ENCODE data around the gene CNGA4. TPM values are rescaled to one million over a fixed set of nuclear protein-coding genes. Genes with fewer than 3 reads are reported as not detected.

CNGA4 gene
- total RNA-seq, 1 experiment from 2014 or later: 0.27 TPM

DNA sequence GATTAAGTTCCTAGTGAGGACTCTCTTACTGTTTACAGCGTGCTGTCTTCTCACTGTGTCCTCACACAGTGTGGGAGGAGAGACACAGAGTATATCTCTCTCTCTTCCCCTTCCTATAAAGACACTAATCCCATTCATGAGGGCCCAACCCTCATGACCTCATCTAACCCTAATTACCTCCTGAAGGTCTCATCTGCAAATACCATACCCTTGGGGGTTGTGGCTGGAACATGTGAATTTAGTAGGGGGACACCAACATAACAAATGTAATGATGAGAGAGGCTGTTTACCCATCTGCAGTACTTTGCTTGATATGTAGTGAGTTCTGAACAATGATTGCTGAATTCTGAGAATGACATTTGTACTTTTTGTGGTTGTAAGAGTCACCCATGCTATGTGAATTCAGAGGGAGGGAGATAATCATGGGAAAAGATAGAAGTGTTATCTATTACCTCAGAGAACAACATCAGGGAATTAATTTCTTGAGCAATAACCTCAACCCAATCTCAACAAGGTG, 44.8 kb upstream of the CNGA4 start:
- no peak for ATAC-seq
- CTCF ChIA-PET: no interaction called here
- BruUV-seq (replicated peaks): no TSS peak

More for the DNA sequence above, 44.8 kb upstream of the CNGA4 start:
- RAD21 ChIA-PET (ENCODE audit: low non-redundant PET in 1 of 2, low total read pairs in 2 of 2, uncharacterized antibody in 2 of 2, unreplicated experiment in 2 of 2): no interaction called here
- H3K9ac ChIP-seq (ENCODE audit: low read length): no peak overlapping the region
- no peaks in the 10 kb centered on the region for H3K36me3 ChIP-seq (ENCODE audit: control insufficient read depth in 1 of 2, insufficient read depth in 2 of 2, low read length in 2 of 2)
- no peak overlapping the region for H3K4me2 ChIP-seq (ENCODE audit: low read length)
- POLR2A ChIA-PET: no interaction called here
- no peaks in the 10 kb centered on the region for H3K79me2 ChIP-seq (ENCODE audit: insufficient read depth, low read length)
- TF ChIP-seq SIN3A (IDR thresholded peaks at IDR 0.05; ENCODE audit: low read depth) (no peak), ELF1 (IDR thresholded peaks at IDR 0.05; ENCODE audit: borderline replicate concordance, low read depth) (no peak), EGR1 (IDR thresholded peaks at IDR 0.05; ENCODE audit: low read depth) (no peak), SP1 (IDR thresholded peaks at IDR 0.05; ENCODE audit: low read depth) (no peak), ZFX (IDR thresholded peaks at IDR 0.05) (no peak), JUND (IDR thresholded peaks at IDR 0.05) (no peak), EZH2phosphoT487 (IDR thresholded peaks at IDR 0.05; ENCODE audit: borderline replicate concordance) (no peak), CBX3 (IDR thresholded peaks at IDR 0.05; ENCODE audit: low read depth) (no peak), EZH2 (IDR thresholded peaks at IDR 0.05) (no peak)
- TF ChIP-seq, protein P1, sequence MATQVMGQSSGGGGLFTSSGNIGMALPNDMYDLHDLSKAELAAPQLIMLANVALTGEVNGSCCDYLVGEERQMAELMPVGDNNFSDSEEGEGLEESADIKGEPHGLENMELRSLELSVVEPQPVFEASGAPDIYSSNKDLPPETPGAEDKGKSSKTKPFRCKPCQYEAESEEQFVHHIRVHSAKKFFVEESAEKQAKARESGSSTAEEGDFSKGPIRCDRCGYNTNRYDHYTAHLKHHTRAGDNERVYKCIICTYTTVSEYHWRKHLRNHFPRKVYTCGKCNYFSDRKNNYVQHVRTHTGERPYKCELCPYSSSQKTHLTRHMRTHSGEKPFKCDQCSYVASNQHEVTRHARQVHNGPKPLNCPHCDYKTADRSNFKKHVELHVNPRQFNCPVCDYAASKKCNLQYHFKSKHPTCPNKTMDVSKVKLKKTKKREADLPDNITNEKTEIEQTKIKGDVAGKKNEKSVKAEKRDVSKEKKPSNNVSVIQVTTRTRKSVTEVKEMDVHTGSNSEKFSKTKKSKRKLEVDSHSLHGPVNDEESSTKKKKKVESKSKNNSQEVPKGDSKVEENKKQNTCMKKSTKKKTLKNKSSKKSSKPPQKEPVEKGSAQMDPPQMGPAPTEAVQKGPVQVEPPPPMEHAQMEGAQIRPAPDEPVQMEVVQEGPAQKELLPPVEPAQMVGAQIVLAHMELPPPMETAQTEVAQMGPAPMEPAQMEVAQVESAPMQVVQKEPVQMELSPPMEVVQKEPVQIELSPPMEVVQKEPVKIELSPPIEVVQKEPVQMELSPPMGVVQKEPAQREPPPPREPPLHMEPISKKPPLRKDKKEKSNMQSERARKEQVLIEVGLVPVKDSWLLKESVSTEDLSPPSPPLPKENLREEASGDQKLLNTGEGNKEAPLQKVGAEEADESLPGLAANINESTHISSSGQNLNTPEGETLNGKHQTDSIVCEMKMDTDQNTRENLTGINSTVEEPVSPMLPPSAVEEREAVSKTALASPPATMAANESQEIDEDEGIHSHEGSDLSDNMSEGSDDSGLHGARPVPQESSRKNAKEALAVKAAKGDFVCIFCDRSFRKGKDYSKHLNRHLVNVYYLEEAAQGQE (IDR thresholded peaks at IDR 0.05; ENCODE audit: low read depth): no peak
- H4K20me1 ChIP-seq (ENCODE audit: insufficient read depth): no peaks in the 10 kb centered on the region
- H3K27ac ChIP-seq (ENCODE audit: low read depth, low read length): no peak overlapping the region
- no peaks in the 10 kb centered on the region for H3K9me3 ChIP-seq (ENCODE audit: control insufficient read depth in 1 of 2, insufficient read depth in 1 of 2, low read depth in 1 of 2, low read length in 2 of 2)
- H3K9me2 ChIP-seq (ENCODE audit: insufficient read depth): no peaks in the 10 kb centered on the region
- H3K4me3 ChIP-seq (replicated peaks in 1 of 2; ENCODE audit: low read depth in 1 of 2, low read length in 2 of 2): no peak overlapping the region
- DNase-seq (ENCODE audit: low read depth, low spot score): no peak
- intact Hi-C loops (cut with micrococcal nuclease): no loop called here
- no peaks in the 10 kb centered on the region for H3K4me1 ChIP-seq (ENCODE audit: control insufficient read depth in 1 of 2, insufficient read depth in 2 of 2, low read length in 2 of 2)
- peaks cover 50% of the 10 kb centered on the region for H3K27me3 ChIP-seq (ENCODE audit: insufficient read depth, low read length)
- no peak overlapping the region for H2AFZ ChIP-seq (ENCODE audit: low read depth, low read length, poor library complexity, severe bottlenecking)

All from HCT116 (cell line).